Esophagus squamous epithelium (tissue), 5 donors: Measurements from ENCODE around the gene PHTF2. TPM values are rescaled to one million over a fixed set of nuclear protein-coding genes. Genes with fewer than 3 reads are reported as not detected.

Experiments
- DNase-seq: peaks from one replicate; lab custom pipeline; 2025; lab: John Stamatoyannopoulos, UW
- H3K27ac ChIP-seq, 4 donors: fragments of 200-600 bp; sonication (generic); one replicate each; pipeline ENCODE4 v1.5.1; 2016 to 2019; ENCODE audit warnings: mild to moderate bottlenecking in 1 of 4
- H3K27me3 ChIP-seq, 4 donors: fragments of 200-600 bp; sonication (generic); 1 replicate in 3 of 4; 2 replicates in 1 of 4; pipeline versions ENCODE4 v1.5.1 to v1.6.0; 2017 to 2021; ENCODE audit warnings: antibody characterized with exemption in 1 of 4
- H3K36me3 ChIP-seq, 3 donors: fragments of 200-600 bp; sonication (generic); one replicate each; pipeline ENCODE4 v1.5.1; 2016 to 2019
- H3K4me1 ChIP-seq, 3 donors: fragments of 200-600 bp; sonication (generic); one replicate each; pipeline ENCODE4 v1.5.1; 2017 to 2019
- H3K4me3 ChIP-seq, 4 donors: fragments of 200-600 bp; sonication (generic); 1 replicate in 3 of 4; 2 replicates in 1 of 4; pipeline ENCODE4 v1.5.1; 2016 to 2019; ENCODE audit warnings: mild to moderate bottlenecking in 2 of 4, moderate library complexity in 1 of 4
- H3K9me3 ChIP-seq, 3 donors: fragments of 200-600 bp; sonication (generic); one replicate each; pipeline ENCODE4 v1.5.1; 2016 to 2019
- CTCF ChIP-seq, 6 experiments: fragments of 450-650 bp in 4 of 6; fragments of 200-600 bp in 2 of 6; sonication (generic) in 2 of 6; IDR thresholded peaks; one replicate each; pipeline ENCODE4 v1.5.1; 2016 to 2019; ENCODE audit warnings: antibody characterized with exemption in 6 of 6, mild to moderate bottlenecking in 4 of 6, moderate library complexity in 4 of 6
- POLR2A ChIP-seq, 4 donors: fragments of 450-650 bp; IDR thresholded peaks; one replicate each; pipeline ENCODE4 v1.6.1; 2017; ENCODE audit warnings: antibody characterized with exemption in 4 of 4, mild to moderate bottlenecking in 4 of 4, moderate library complexity in 3 of 4
- WGBS, 2 donors: methylation state at CpG; one replicate each; pipeline ENCODE4 v1.1.5; 2018; 5-methylcytosine and 5-hydroxymethylcytosine counted together
- intact Hi-C: fragments of 100-400 bp; cut with DNase I; formaldehyde crosslinking; loops from one replicate; pipeline ENCODE4 v1.15.0; 2022
- total RNA-seq, 4 donors: library from RNA; depleted of rRNA; stranded (reverse); fragments of >200 nt; gene quantifications; one replicate each; pipeline ENCODE4 v1.1.0, GENCODE V29; 2016
- donor health status: DM: yes; HTN: yes; CAD: no.

Gene PHTF2
- total RNA-seq, 4 donors from 2014 or later, result 6.5 to 15.4 (median 13.5) TPM

GRCh38 chr7:77903597-77903996 is 105.0 kb downstream of the PHTF2 start:
- no peaks in the 10 kb centered on the region for H3K36me3 ChIP-seq
- no peak for DNase-seq
- no peak overlapping the region for H3K27ac ChIP-seq
- intact Hi-C loops, result no loop called here
- H3K4me1 ChIP-seq, result no peaks in the 10 kb centered on the region
- 71 to 76% methylated on average over 2 of the region's 2 CpGs for WGBS, 2 donors
- peak in 1 of 6 experiments; percentile 44 for TF ChIP-seq CTCF (IDR thresholded peaks at IDR 0.05)
- TF ChIP-seq POLR2A (IDR thresholded peaks at IDR 0.05), result no peak
- H3K9me3 ChIP-seq, result no peaks in the 10 kb centered on the region
- no peak overlapping the region for H3K4me3 ChIP-seq
- H3K27me3 ChIP-seq, result no peaks in the 10 kb centered on the region

- TF ChIP-seq CTCF (IDR thresholded peaks at IDR 0.05) (no peak), POLR2A (IDR thresholded peaks at IDR 0.05) (no peak)
- Histone ChIP-seq H3K4me1 (no peaks in the 10 kb centered on the region), H3K36me3 (no peaks in the 10 kb centered on the region), H3K9me3 (no peaks in the 10 kb centered on the region), H3K27ac (no peak overlapping the region), H3K27me3 (no peaks in the 10 kb centered on the region), H3K4me3 (no peak overlapping the region)
- WGBS, 2 donors, result 91 to 94% methylated on average over 2 of the region's 2 CpGs
- DNase-seq, result no peak
- intact Hi-C loops, result no loop called here
Measured at GRCh38 chr7:77904252-77904651, 105.7 kb downstream of the PHTF2 start.

- no peak overlapping the region for H3K4me3 ChIP-seq
- H3K4me1 ChIP-seq, result no peaks in the 10 kb centered on the region
- no peaks in the 10 kb centered on the region for H3K9me3 ChIP-seq
- H3K27ac ChIP-seq, result no peak overlapping the region
- WGBS, 2 donors, result 72 to 91% methylated on average over 2 of the region's 2 CpGs
- TF ChIP-seq CTCF (IDR thresholded peaks at IDR 0.05) (no peak), POLR2A (IDR thresholded peaks at IDR 0.05) (no peak)
- peaks cover 0 to 11% (median 0%) of the 10 kb centered on the region in 3 donors for H3K36me3 ChIP-seq
- no peaks in the 10 kb centered on the region for H3K27me3 ChIP-seq
- no peak for DNase-seq
- intact Hi-C loops, result no loop called here
Measured at GRCh38 chr7:77907281-77907680, 108.7 kb downstream of the PHTF2 start.

GRCh38 chr7:77908664-77909063 is 110.1 kb downstream of the PHTF2 start:
- H3K36me3 ChIP-seq, result peaks cover 0 to 11% (median 0%) of the 10 kb centered on the region in 3 donors
- no peak overlapping the region for H3K4me3 ChIP-seq
- H3K4me1 ChIP-seq, result no peaks in the 10 kb centered on the region
- no peaks in the 10 kb centered on the region for H3K27me3 ChIP-seq
- DNase-seq, result no peak
- no peaks in the 10 kb centered on the region for H3K9me3 ChIP-seq
- TF ChIP-seq CTCF (IDR thresholded peaks at IDR 0.05), result no peak
- TF ChIP-seq POLR2A (IDR thresholded peaks at IDR 0.05), result no peak
- H3K27ac ChIP-seq, result no peak overlapping the region
- WGBS, 2 donors, result 92 to 94% methylated on average over 2 of the region's 2 CpGs
- intact Hi-C loops, result no loop called here

- H3K9me3 ChIP-seq, result no peaks in the 10 kb centered on the region
- H3K36me3 ChIP-seq, result peaks cover 0 to 11% (median 0%) of the 10 kb centered on the region in 3 donors
- 85 to 93% methylated on average over 2 of the region's 2 CpGs for WGBS, 2 donors
- no peak overlapping the region for H3K4me3 ChIP-seq
- no peaks in the 10 kb centered on the region for H3K27me3 ChIP-seq
- no peak for DNase-seq
- no peaks in the 10 kb centered on the region for H3K4me1 ChIP-seq
- H3K27ac ChIP-seq, result no peak overlapping the region
- intact Hi-C loops, result no loop called here
- TF ChIP-seq POLR2A (IDR thresholded peaks at IDR 0.05), result no peak
- no peak for TF ChIP-seq CTCF (IDR thresholded peaks at IDR 0.05)
Measured at GRCh38 chr7:77910124-77910523, 111.6 kb downstream of the PHTF2 start.
